Measurements from ENCODE around the gene EYA4. TPM values are rescaled to one million over a fixed set of nuclear protein-coding genes. Genes with fewer than 3 reads are reported as not detected.

Gene EYA4
- total RNA-seq, 1 experiment from 2014 or later: 0.24 TPM

GRCh38 chr6:133418108-133418507, 177.0 kb downstream of the EYA4 start:
- ChIA-PET POLR2A (no interaction called here), CTCF (no interaction called here)
- ATAC-seq (no peak), DNase-seq (ENCODE audit: low spot score) (no peak)
- H3K27me3 Mint-ChIP-seq (ENCODE audit: low read depth): no peaks in the 10 kb centered on the region
- no peaks in the 10 kb centered on the region for H3K9me3 Mint-ChIP-seq
- TF ChIP-seq ZNF263 (CRISPR knock-in tag; IDR thresholded peaks at IDR 0.05; ENCODE audit: low read depth) (no peak), ELF4 (CRISPR knock-in tag; IDR thresholded peaks at IDR 0.05; ENCODE audit: low read depth) (no peak), ATF1 (CRISPR knock-in tag; IDR thresholded peaks at IDR 0.05) (no peak), MLX (CRISPR knock-in tag; IDR thresholded peaks at IDR 0.05) (no peak), PREB (CRISPR knock-in tag; IDR thresholded peaks at IDR 0.05; ENCODE audit: borderline replicate concordance) (no peak), CREM (CRISPR knock-in tag; IDR thresholded peaks at IDR 0.05) (no peak), ZNF232 (CRISPR knock-in tag; IDR thresholded peaks at IDR 0.05) (no peak), SMAD3 (CRISPR knock-in tag; IDR thresholded peaks at IDR 0.05; ENCODE audit: borderline replicate concordance) (no peak)
- peaks cover 5% of the 10 kb centered on the region for H3K4me1 Mint-ChIP-seq
- no peaks in the 10 kb centered on the region for H3K36me3 Mint-ChIP-seq
- H3K4me3 Mint-ChIP-seq: no peak overlapping the region
- H3K27ac Mint-ChIP-seq: no peak overlapping the region

GRCh38 chr6:133423242-133423641, 182.1 kb downstream of the EYA4 start:
- TF ChIP-seq MLX (CRISPR knock-in tag; IDR thresholded peaks at IDR 0.05) (no peak), ZNF317 (CRISPR knock-in tag; IDR thresholded peaks at IDR 0.05; ENCODE audit: borderline replicate concordance, low read depth) (no peak), GTF2I (CRISPR knock-in tag; conservative IDR thresholded peaks at IDR 0.05) (no peak), GABPB1 (CRISPR knock-in tag; IDR thresholded peaks at IDR 0.05) (no peak), KAT7 (CRISPR knock-in tag; IDR thresholded peaks at IDR 0.05; ENCODE audit: borderline replicate concordance) (no peak), JUN (CRISPR knock-in tag; IDR thresholded peaks at IDR 0.05) (no peak)
- no peak for ATAC-seq

DNA sequence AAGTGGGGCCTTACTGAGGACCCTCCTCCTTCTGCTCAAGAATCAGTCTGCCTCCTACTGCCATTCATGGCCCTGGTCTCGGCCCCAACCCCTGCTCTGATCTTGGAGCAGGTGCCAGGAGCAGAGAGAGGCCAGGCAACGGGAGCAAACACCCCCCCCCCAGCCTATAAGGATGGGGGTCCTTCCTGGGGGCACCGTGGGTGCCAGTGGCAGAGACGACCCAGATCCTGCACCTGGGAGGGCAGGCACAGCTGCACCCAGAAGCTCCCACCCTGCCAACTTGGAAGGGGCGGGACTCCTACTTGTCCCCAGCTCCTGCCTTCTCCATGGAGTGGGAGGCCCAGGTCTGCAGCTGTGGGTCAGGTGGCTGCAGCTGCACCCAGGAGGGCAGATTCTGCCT, 183.2 kb downstream of the EYA4 start:
- DNase-seq (ENCODE audit: low spot score) (no peak), ATAC-seq (no peak)
- Mint-ChIP-seq H3K36me3 (no peaks in the 10 kb centered on the region), H3K27me3 (ENCODE audit: low read depth) (peaks cover 36% of the 10 kb centered on the region), H3K9me3 (no peaks in the 10 kb centered on the region), H3K4me1 (peaks cover 5% of the 10 kb centered on the region), H3K4me3 (no peak overlapping the region), H3K27ac (no peak overlapping the region)
- ChIA-PET CTCF (no interaction called here), POLR2A (no interaction called here)
- no peak for TF ChIP-seq MXD4 (CRISPR knock-in tag; IDR thresholded peaks at IDR 0.05; ENCODE audit: borderline replicate concordance)
- TF ChIP-seq CDX4 (CRISPR knock-in tag; IDR thresholded peaks at IDR 0.05; ENCODE audit: borderline replicate concordance): no peak
- TF ChIP-seq, protein P1, sequence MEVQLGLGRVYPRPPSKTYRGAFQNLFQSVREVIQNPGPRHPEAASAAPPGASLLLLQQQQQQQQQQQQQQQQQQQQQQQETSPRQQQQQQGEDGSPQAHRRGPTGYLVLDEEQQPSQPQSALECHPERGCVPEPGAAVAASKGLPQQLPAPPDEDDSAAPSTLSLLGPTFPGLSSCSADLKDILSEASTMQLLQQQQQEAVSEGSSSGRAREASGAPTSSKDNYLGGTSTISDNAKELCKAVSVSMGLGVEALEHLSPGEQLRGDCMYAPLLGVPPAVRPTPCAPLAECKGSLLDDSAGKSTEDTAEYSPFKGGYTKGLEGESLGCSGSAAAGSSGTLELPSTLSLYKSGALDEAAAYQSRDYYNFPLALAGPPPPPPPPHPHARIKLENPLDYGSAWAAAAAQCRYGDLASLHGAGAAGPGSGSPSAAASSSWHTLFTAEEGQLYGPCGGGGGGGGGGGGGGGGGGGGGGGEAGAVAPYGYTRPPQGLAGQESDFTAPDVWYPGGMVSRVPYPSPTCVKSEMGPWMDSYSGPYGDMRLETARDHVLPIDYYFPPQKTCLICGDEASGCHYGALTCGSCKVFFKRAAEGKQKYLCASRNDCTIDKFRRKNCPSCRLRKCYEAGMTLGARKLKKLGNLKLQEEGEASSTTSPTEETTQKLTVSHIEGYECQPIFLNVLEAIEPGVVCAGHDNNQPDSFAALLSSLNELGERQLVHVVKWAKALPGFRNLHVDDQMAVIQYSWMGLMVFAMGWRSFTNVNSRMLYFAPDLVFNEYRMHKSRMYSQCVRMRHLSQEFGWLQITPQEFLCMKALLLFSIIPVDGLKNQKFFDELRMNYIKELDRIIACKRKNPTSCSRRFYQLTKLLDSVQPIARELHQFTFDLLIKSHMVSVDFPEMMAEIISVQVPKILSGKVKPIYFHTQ (CRISPR knock-in tag; IDR thresholded peaks at IDR 0.05): no peak
- TF ChIP-seq ZNF232 (CRISPR knock-in tag; IDR thresholded peaks at IDR 0.05): no peak
- TF ChIP-seq MLX (CRISPR knock-in tag; IDR thresholded peaks at IDR 0.05): no peak
- no peak for TF ChIP-seq NFATC4 (CRISPR knock-in tag; IDR thresholded peaks at IDR 0.05)
- TF ChIP-seq TEAD1 (CRISPR knock-in tag; IDR thresholded peaks at IDR 0.05): no peak
- TF ChIP-seq, protein P2, sequence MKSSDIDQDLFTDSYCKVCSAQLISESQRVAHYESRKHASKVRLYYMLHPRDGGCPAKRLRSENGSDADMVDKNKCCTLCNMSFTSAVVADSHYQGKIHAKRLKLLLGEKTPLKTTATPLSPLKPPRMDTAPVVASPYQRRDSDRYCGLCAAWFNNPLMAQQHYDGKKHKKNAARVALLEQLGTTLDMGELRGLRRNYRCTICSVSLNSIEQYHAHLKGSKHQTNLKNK (CRISPR knock-in tag; IDR thresholded peaks at IDR 0.05): no peak
- TF ChIP-seq ZNF396 (CRISPR knock-in tag; IDR thresholded peaks at IDR 0.05; ENCODE audit: borderline replicate concordance): no peak
- TF ChIP-seq ELF4 (CRISPR knock-in tag; IDR thresholded peaks at IDR 0.05; ENCODE audit: low read depth): no peak
- TF ChIP-seq FOXP1 (CRISPR knock-in tag; IDR thresholded peaks at IDR 0.05; ENCODE audit: borderline replicate concordance): no peak

More at GRCh38 chr6:133423242-133423641, 182.1 kb downstream of the EYA4 start:
- Mint-ChIP-seq H3K36me3 (no peaks in the 10 kb centered on the region), H3K4me1 (peaks cover 5% of the 10 kb centered on the region), H3K4me3 (no peak overlapping the region), H3K27ac (no peak overlapping the region), H3K9me3 (no peaks in the 10 kb centered on the region), H3K27me3 (ENCODE audit: low read depth) (peaks cover 27% of the 10 kb centered on the region)
- POLR2A ChIA-PET: no interaction called here
- no peak for DNase-seq (ENCODE audit: low spot score)
- CTCF ChIA-PET: no interaction called here
